WTC11 (cell line): ENCODE measurements around the gene CTIF. TPM values are rescaled to one million over a fixed set of nuclear protein-coding genes. Genes with fewer than 3 reads are reported as not detected.
A peak's percentile ranks its signal among the peaks of the same experiment; 100 is the strongest.

Source experiments
- ATAC-seq: fragments of 200-7000 bp; cut with Tn5 transposase; 2 replicates; pipeline ENCODE4 v1.10.0; 2021; ENCODE audit warnings: mild to moderate bottlenecking, moderate library complexity
- CTCF ChIA-PET: fragments of 300-600 bp; sonication (Branson Sonifier 250); formaldehyde crosslinking; loops from one replicate; lab custom pipeline; 2021; ENCODE audit warnings: antibody characterized with exemption; lab: Charles Lee
- POLR2A ChIA-PET: fragments of 350-600 bp; sonication (Branson Sonifier 250); formaldehyde crosslinking; loops from one replicate; lab custom pipeline; 2021; ENCODE audit warnings: antibody characterized with exemption; lab: Charles Lee
- DNase-seq: peaks from one replicate; pipeline ENCODE4 v3.0.0; 2021; ENCODE audit warnings: low spot score
- H3K27ac Mint-ChIP-seq: 2 replicates; pipeline ENCODE4 v1.8.0; 2021; ENCODE audit warnings: mixed read lengths
- H3K27me3 Mint-ChIP-seq: 2 replicates; pipeline ENCODE4 v1.8.0; 2021; ENCODE audit warnings: low read depth, mild to moderate bottlenecking, moderate library complexity, mixed read lengths
- H3K36me3 Mint-ChIP-seq: 2 replicates; pipeline ENCODE4 v1.8.0; 2021; ENCODE audit warnings: mixed read lengths
- H3K4me1 Mint-ChIP-seq: 2 replicates; pipeline ENCODE4 v1.8.0; 2022; ENCODE audit warnings: mixed read lengths
- H3K4me3 Mint-ChIP-seq: 2 replicates; pipeline ENCODE4 v1.8.0; 2021; ENCODE audit warnings: mild to moderate bottlenecking, moderate library complexity, mixed read lengths
- H3K9me3 Mint-ChIP-seq: 2 replicates; pipeline ENCODE4 v1.8.0; 2021; ENCODE audit warnings: mixed read lengths
- ETV6 ChIP-seq: sonication (generic); formaldehyde crosslinking; IDR thresholded peaks from 2 replicates; pipeline ENCODE4 v1.8.1; 2022; ENCODE audit warnings: mild to moderate bottlenecking, missing genetic modification reagents
- FOXK1 ChIP-seq: sonication (generic); formaldehyde crosslinking; IDR thresholded peaks from 2 replicates; pipeline ENCODE4 v1.8.0; 2022; ENCODE audit warnings: mild to moderate bottlenecking, moderate library complexity, missing genetic modification reagents
- FOXP1 ChIP-seq: sonication (generic); formaldehyde crosslinking; IDR thresholded peaks from 2 replicates; pipeline ENCODE4 v1.8.0; 2022; ENCODE audit warnings: missing genetic modification reagents, mild to moderate bottlenecking, moderate library complexity, borderline replicate concordance
- HMGA2 ChIP-seq: fragments of 250-450 bp; sonication (Bioruptor Pico); IDR thresholded peaks from 2 replicates; pipeline ENCODE4 v1.4.0; 2021; ENCODE audit warnings: mild to moderate bottlenecking, moderate library complexity
- HMGXB4 ChIP-seq: sonication (generic); formaldehyde crosslinking; IDR thresholded peaks from 2 replicates; pipeline ENCODE4 v1.8.1; 2023; ENCODE audit warnings: mild to moderate bottlenecking, moderate library complexity, missing genetic modification reagents
- NFYB ChIP-seq: sonication (generic); formaldehyde crosslinking; conservative IDR thresholded peaks from 2 replicates; pipeline ENCODE4 v1.8.0; 2022; ENCODE audit warnings: low read depth, missing genetic modification reagents
- NR1H2 ChIP-seq: sonication (generic); formaldehyde crosslinking; IDR thresholded peaks from 2 replicates; pipeline ENCODE4 v1.9.0; 2021; ENCODE audit warnings: mild to moderate bottlenecking, moderate library complexity, missing genetic modification reagents
- OVOL2 ChIP-seq: fragments of 250-450 bp; sonication (Bioruptor Pico); IDR thresholded peaks from 2 replicates; pipeline ENCODE4 v1.9.0; 2021; ENCODE audit warnings: mild to moderate bottlenecking, borderline replicate concordance
- PREB ChIP-seq: sonication (generic); formaldehyde crosslinking; IDR thresholded peaks from 2 replicates; pipeline ENCODE4 v1.8.1; 2022; ENCODE audit warnings: mild to moderate bottlenecking, missing genetic modification reagents, moderate library complexity, borderline replicate concordance
- SMAD3 ChIP-seq: sonication (generic); formaldehyde crosslinking; IDR thresholded peaks from 2 replicates; pipeline ENCODE4 v1.8.0; 2022; ENCODE audit warnings: missing genetic modification reagents, mild to moderate bottlenecking, borderline replicate concordance
- ZNF138 ChIP-seq: sonication (generic); formaldehyde crosslinking; conservative IDR thresholded peaks from 2 replicates; pipeline ENCODE4 v1.8.1; 2022; ENCODE audit warnings: mild to moderate bottlenecking, moderate library complexity, missing genetic modification reagents
- ZNF416 ChIP-seq: fragments of 250-450 bp; sonication (Bioruptor Pico); IDR thresholded peaks from 2 replicates; pipeline ENCODE4 v1.9.0; 2021; ENCODE audit warnings: mild to moderate bottlenecking, inconsistent platforms
- total RNA-seq: library from RNA; stranded (reverse); gene quantifications from 3 replicates; pipeline ENCODE4 v1.2.3, GENCODE V29; 2021
- TF ChIP-seq, protein P1 (sequence below): fragments of 250-450 bp; sonication (Bioruptor Pico); conservative IDR thresholded peaks from 2 replicates; pipeline ENCODE4 v1.9.0; 2021; ENCODE audit warnings: mild to moderate bottlenecking
- TF ChIP-seq, protein P2 (sequence below): sonication (generic); formaldehyde crosslinking; IDR thresholded peaks from 2 replicates; pipeline ENCODE4 v1.8.1; 2023; ENCODE audit warnings: mild to moderate bottlenecking, missing genetic modification reagents, moderate library complexity
- TF ChIP-seq, protein P3 (sequence below): sonication (generic); formaldehyde crosslinking; conservative IDR thresholded peaks from 2 replicates; pipeline ENCODE4 v1.8.1; 2023; ENCODE audit warnings: mild to moderate bottlenecking, low read depth, missing genetic modification reagents, moderate library complexity

The CTIF gene
- total RNA-seq, 1 experiment from 2014 or later: 28.5 TPM

DNA sequence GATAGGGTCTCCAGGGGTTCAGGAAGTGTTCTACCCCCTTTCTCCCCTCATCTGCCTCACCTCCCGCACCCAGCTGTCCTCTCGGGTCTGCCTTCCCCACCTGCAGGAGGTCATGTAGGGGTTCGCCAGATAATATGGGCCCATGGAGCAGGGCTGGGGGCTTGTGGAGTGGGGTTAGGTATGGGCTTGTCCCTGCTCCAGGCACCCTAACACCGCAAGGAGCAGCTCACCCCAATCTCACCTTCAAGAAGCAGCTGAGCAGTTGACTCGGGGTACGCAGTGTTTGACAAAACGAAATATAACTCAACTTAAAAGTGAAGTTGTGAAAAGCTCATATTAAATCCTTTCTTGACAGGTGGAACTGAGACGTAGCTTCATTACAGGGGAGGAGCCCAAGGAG is 99.6 kb downstream of the CTIF start:
- Mint-ChIP-seq H3K27ac (peak overlapping the region; percentile 44; the same call in 1 of the 2 replicates), H3K4me3 (no peak overlapping the region), H3K27me3 (no peaks in the 10 kb centered on the region), H3K36me3 (peaks cover 3% of the 10 kb centered on the region), H3K9me3 (peaks cover 9% of the 10 kb centered on the region), H3K4me1 (peaks cover 10% of the 10 kb centered on the region)
- ChIA-PET CTCF (interaction anchor here (0.6 to 1.6 kb wide), 4 partner anchors 11 to 33 kb away, joined by 3 to 4 read pairs (median 4); no protein-coding TSS in a partner anchor), POLR2A (no interaction called here)
- ATAC-seq (no peak), DNase-seq (no peak)
- no peak for TF ChIP-seq NR1H2 (CRISPR knock-in tag)
- TF ChIP-seq SMAD3: no peak

- no peak overlapping the region for H3K4me3 Mint-ChIP-seq
- CTCF ChIA-PET: interaction anchor here (0.6 to 2.1 kb wide), 17 partner anchors 8 to 448 kb away, joined by 3 to 17 read pairs (median 5); no protein-coding TSS in a partner anchor
- TF ChIP-seq FOXP1 (CRISPR knock-in tag) (no peak), ZNF416 (no peak), PREB (CRISPR knock-in tag) (no peak), HMGA2 (no peak), ZNF138 (CRISPR knock-in tag) (no peak), ETV6 (CRISPR knock-in tag) (no peak), HMGXB4 (no peak), FOXK1 (CRISPR knock-in tag) (no peak), NFYB (no peak), OVOL2 (CRISPR knock-in tag) (no peak)
- TF ChIP-seq, protein P1, sequence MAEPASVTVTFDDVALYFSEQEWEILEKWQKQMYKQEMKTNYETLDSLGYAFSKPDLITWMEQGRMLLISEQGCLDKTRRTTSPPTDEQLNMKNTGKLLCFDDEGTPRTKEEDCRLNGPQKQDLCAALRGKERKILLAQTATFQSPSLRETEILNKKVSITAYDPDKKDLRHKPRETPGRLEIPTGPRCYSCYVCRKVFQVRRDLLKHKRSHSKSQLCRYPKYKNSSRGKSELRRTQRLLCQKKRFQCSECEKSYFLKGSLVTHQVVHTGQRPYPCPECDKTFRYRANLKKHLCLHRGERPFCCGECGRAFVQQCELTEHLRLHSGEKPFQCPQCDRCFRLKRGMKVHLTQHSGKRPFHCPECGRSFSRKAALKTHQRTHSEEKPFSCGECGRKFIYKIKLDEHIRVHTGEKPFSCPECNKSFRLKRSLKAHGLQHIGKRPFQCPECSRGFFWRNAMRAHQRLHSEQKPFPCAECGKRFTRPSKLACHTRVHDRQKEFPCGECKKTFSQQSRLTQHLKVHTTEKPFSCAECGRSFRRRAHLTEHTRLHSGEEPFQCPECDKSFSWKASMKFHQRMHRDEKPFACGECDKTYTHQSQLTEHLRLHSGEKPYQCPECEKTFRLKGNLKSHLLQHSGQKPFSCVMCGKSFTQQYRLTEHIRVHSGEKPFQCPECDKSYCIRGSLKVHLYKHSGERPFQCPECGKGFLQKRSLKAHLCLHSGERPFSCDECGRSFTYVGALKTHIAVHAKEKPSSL (CRISPR knock-in tag): no peak
- TF ChIP-seq, protein P2, sequence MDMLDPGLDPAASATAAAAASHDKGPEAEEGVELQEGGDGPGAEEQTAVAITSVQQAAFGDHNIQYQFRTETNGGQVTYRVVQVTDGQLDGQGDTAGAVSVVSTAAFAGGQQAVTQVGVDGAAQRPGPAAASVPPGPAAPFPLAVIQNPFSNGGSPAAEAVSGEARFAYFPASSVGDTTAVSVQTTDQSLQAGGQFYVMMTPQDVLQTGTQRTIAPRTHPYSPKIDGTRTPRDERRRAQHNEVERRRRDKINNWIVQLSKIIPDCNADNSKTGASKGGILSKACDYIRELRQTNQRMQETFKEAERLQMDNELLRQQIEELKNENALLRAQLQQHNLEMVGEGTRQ: no peak
- TF ChIP-seq, protein P3, sequence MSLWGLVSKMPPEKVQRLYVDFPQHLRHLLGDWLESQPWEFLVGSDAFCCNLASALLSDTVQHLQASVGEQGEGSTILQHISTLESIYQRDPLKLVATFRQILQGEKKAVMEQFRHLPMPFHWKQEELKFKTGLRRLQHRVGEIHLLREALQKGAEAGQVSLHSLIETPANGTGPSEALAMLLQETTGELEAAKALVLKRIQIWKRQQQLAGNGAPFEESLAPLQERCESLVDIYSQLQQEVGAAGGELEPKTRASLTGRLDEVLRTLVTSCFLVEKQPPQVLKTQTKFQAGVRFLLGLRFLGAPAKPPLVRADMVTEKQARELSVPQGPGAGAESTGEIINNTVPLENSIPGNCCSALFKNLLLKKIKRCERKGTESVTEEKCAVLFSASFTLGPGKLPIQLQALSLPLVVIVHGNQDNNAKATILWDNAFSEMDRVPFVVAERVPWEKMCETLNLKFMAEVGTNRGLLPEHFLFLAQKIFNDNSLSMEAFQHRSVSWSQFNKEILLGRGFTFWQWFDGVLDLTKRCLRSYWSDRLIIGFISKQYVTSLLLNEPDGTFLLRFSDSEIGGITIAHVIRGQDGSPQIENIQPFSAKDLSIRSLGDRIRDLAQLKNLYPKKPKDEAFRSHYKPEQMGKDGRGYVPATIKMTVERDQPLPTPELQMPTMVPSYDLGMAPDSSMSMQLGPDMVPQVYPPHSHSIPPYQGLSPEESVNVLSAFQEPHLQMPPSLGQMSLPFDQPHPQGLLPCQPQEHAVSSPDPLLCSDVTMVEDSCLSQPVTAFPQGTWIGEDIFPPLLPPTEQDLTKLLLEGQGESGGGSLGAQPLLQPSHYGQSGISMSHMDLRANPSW (CRISPR knock-in tag): no peak
- TF ChIP-seq, all 79 proteins: peak for 0
- DNase-seq: no peak
- Mint-ChIP-seq H3K9me3 (peaks cover 9% of the 10 kb centered on the region), H3K4me1 (peaks cover 8% of the 10 kb centered on the region), H3K27me3 (no peaks in the 10 kb centered on the region), H3K27ac (no peak overlapping the region), H3K36me3 (peaks cover 3% of the 10 kb centered on the region)
- POLR2A ChIA-PET: no interaction called here
- 0 out of 2 replicates have a peak, but pooled peaks have one; percentile 12 for ATAC-seq
These were observed 100.3 kb downstream of the CTIF start for GRCh38 chr18:48638896-48639771.
